IMR-90 (cell line): ENCODE data around the gene AGMO.

Experiments
- BHLHE40 ChIP-seq: fragments of 150-350 bp; IDR thresholded peaks from 2 replicates; pipeline ENCODE4 v1.6.1; 2016; ENCODE audit warnings: mild to moderate bottlenecking, low read depth, low read length
- CEBPB ChIP-seq: IDR thresholded peaks from 2 replicates; pipeline ENCODE4 v1.6.1; 2012; ENCODE audit warnings: low read depth, low read length, improper control_type of control experiment
- CTCF ChIP-seq: conservative IDR thresholded peaks from 2 replicates; pipeline ENCODE4 v1.5.1; 2012; ENCODE audit warnings: mild to moderate bottlenecking, low read depth, low read length, improper control_type of control experiment
- MAZ ChIP-seq: IDR thresholded peaks from 2 replicates; pipeline ENCODE4 v1.6.1; 2012; ENCODE audit warnings: low read depth, mild to moderate bottlenecking, low read length, improper control_type of control experiment, moderate library complexity, borderline replicate concordance
- POLR2A ChIP-seq: IDR thresholded peaks from 2 replicates; pipeline ENCODE4 v1.6.1; 2012; ENCODE audit warnings: mild to moderate bottlenecking, low read depth, low read length
- RAD21 ChIP-seq: IDR thresholded peaks from 2 replicates; pipeline ENCODE4 v1.6.1; 2012; ENCODE audit warnings: low read length, improper control_type of control experiment
- SMC3 ChIP-seq: fragments of 150-350 bp; IDR thresholded peaks from 2 replicates; pipeline ENCODE4 v1.6.1; 2016; ENCODE audit warnings: low read depth, mild to moderate bottlenecking, antibody characterized with exemption, low read length, moderate library complexity
- TF ChIP-seq, protein P1 (sequence below): fragments of 150-350 bp; IDR thresholded peaks from 2 replicates; pipeline ENCODE4 v1.6.1; 2016; ENCODE audit warnings: low read depth, mild to moderate bottlenecking, low read length, moderate library complexity, borderline replicate concordance

- TF ChIP-seq POLR2A (no peak), BHLHE40 (no peak), CTCF (no peak), RAD21 (no peak), CEBPB (no peak), MAZ (no peak), SMC3 (no peak)
- TF ChIP-seq, protein P1, sequence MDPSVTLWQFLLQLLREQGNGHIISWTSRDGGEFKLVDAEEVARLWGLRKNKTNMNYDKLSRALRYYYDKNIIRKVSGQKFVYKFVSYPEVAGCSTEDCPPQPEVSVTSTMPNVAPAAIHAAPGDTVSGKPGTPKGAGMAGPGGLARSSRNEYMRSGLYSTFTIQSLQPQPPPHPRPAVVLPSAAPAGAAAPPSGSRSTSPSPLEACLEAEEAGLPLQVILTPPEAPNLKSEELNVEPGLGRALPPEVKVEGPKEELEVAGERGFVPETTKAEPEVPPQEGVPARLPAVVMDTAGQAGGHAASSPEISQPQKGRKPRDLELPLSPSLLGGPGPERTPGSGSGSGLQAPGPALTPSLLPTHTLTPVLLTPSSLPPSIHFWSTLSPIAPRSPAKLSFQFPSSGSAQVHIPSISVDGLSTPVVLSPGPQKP: no peak
Observed at GRCh38 chr7:15594461-15594860, 32.6 kb upstream of the AGMO start.
